Mesendoderm (in vitro differentiated cells): Measurements from ENCODE around the gene PRR23C.

ENCODE experiments used
- DNase-seq: peaks from one replicate; pipeline ENCODE4 v3.0.0; 2013
- H2AK5ac ChIP-seq: 2 replicates; pipeline ENCODE4 v1.6.1; 2013; ENCODE audit warnings: low read length, inconsistent platforms
- H2BK120ac ChIP-seq: 2 replicates; pipeline ENCODE4 v1.6.1; 2013; ENCODE audit warnings: low read depth, mild to moderate bottlenecking, low read length, moderate library complexity, mixed read lengths
- H2BK15ac ChIP-seq: replicated peaks from 2 replicates; pipeline ENCODE4 v1.6.1; 2013; ENCODE audit warnings: low read depth, mild to moderate bottlenecking, moderate library complexity
- H2BK5ac ChIP-seq: 2 replicates; pipeline ENCODE4 v1.6.1; 2013; ENCODE audit warnings: low read length, inconsistent platforms
- H3K18ac ChIP-seq: 2 replicates; pipeline ENCODE4 v1.6.1; 2013; ENCODE audit warnings: mild to moderate bottlenecking, low read length, mixed read lengths
- H3K23ac ChIP-seq: one replicate; pipeline ENCODE4 v1.6.1; 2013; ENCODE audit warnings: low read length
- H3K27ac ChIP-seq: 2 replicates; pipeline ENCODE4 v1.5.1; 2013; ENCODE audit warnings: low read depth, mild to moderate bottlenecking, inconsistent platforms, low read length, moderate library complexity
- H3K27me3 ChIP-seq: 2 replicates; pipeline ENCODE4 v1.6.1; 2013; ENCODE audit warnings: low read length, control low read depth, mild to moderate bottlenecking, inconsistent platforms; ENCODE audit not compliant: insufficient read depth, poor library complexity
- H3K36me3 ChIP-seq: 2 replicates; pipeline ENCODE4 v1.6.1; 2013; ENCODE audit warnings: low read length, inconsistent platforms; ENCODE audit not compliant: control insufficient read depth, insufficient read depth
- H3K4ac ChIP-seq: one replicate; pipeline ENCODE4 v1.6.1; 2013; ENCODE audit warnings: low read depth, mild to moderate bottlenecking, low read length, moderate library complexity
- H3K4me1 ChIP-seq: 2 replicates; pipeline ENCODE4 v1.6.1; 2013; ENCODE audit warnings: low read depth, low read length, inconsistent platforms; ENCODE audit not compliant: control insufficient read depth
- H3K4me2 ChIP-seq: 2 replicates; pipeline ENCODE4 v1.6.1; 2013; ENCODE audit warnings: low read length
- H3K4me3 ChIP-seq: 2 replicates; pipeline ENCODE4 v1.5.1; 2013; ENCODE audit warnings: mild to moderate bottlenecking, low read length
- H3K56ac ChIP-seq: one replicate; pipeline ENCODE4 v1.6.1; 2013; ENCODE audit warnings: low read length
- H3K79me1 ChIP-seq: 2 replicates; pipeline ENCODE4 v1.6.1; 2013; ENCODE audit warnings: low read length, inconsistent platforms
- H3K79me2 ChIP-seq: 2 replicates; pipeline ENCODE4 v1.6.1; 2013; ENCODE audit warnings: mild to moderate bottlenecking, low read length; ENCODE audit not compliant: control insufficient read depth, insufficient read depth
- H3K9ac ChIP-seq: 2 replicates; pipeline ENCODE4 v1.6.1; 2013; ENCODE audit warnings: low read length, inconsistent platforms
- H4K5ac ChIP-seq: one replicate; pipeline ENCODE4 v1.6.1; 2013; ENCODE audit warnings: low read length
- H4K8ac ChIP-seq: one replicate; pipeline ENCODE4 v1.6.1; 2013; ENCODE audit warnings: low read depth, mild to moderate bottlenecking, control low read depth, low read length, moderate library complexity
- WGBS: extraction: QIAGEN DNeasy Blood & Tissue Kit; methylation state at CpG from one replicate; pipeline ENCODE4 v1.1.7; 2013; ENCODE audit warnings: low lambda C conversion rate, missing lambda C conversion rate; ENCODE audit not compliant: insufficient coverage; ENCODE audit errors: extremely low coverage; 5-methylcytosine and 5-hydroxymethylcytosine counted together

PRR23C gene

DNA sequence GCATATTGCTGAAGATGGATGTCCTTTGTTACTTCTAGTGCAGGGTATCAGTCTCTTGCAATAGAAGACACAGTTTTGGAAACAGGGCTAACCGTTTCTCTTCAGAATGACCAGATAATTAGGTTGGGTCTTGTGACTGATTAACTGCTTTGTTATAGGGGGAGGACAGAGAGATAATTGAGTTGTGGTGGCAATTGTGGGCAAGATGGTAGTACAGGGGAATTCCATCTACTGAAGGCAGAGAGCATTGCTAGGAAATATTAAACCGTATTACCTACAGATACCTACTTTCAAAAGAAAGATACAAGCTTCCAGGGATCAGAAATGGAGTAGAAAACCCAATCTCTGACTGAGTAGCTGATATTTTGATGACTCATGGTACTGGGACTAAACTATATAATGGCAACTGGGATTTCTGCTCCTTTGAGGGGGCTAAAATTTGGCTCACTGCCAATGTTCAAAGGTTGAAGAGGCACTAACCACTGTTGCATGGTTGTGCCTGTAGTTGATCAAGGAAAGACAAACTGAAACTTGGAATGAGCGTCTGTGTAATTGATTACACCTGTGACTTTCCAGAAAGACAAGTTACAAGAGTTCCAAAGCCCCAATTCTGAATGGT, 28.2 kb downstream of the PRR23C start:
- Histone ChIP-seq H2AK5ac (no peak overlapping the region), H3K18ac (no peak overlapping the region), H3K79me2 (no peaks in the 10 kb centered on the region), H3K4me2 (no peak overlapping the region), H3K4me3 (no peak overlapping the region), H3K56ac (no peak overlapping the region), H3K79me1 (no peaks in the 10 kb centered on the region), H3K23ac (no peak overlapping the region), H2BK120ac (no peak overlapping the region), H2BK15ac (no peak overlapping the region), H3K36me3 (no peaks in the 10 kb centered on the region), H4K8ac (no peak overlapping the region), H4K5ac (no peak overlapping the region), H2BK5ac (no peak overlapping the region), H3K27ac (no peak overlapping the region), H3K4me1 (no peaks in the 10 kb centered on the region), H3K27me3 (no peaks in the 10 kb centered on the region), H3K4ac (no peak overlapping the region), H3K9ac (no peak overlapping the region)
- WGBS, result no CpG with 5 or more reads among the region's 3 CpGs
- DNase-seq, result no peak

DNA sequence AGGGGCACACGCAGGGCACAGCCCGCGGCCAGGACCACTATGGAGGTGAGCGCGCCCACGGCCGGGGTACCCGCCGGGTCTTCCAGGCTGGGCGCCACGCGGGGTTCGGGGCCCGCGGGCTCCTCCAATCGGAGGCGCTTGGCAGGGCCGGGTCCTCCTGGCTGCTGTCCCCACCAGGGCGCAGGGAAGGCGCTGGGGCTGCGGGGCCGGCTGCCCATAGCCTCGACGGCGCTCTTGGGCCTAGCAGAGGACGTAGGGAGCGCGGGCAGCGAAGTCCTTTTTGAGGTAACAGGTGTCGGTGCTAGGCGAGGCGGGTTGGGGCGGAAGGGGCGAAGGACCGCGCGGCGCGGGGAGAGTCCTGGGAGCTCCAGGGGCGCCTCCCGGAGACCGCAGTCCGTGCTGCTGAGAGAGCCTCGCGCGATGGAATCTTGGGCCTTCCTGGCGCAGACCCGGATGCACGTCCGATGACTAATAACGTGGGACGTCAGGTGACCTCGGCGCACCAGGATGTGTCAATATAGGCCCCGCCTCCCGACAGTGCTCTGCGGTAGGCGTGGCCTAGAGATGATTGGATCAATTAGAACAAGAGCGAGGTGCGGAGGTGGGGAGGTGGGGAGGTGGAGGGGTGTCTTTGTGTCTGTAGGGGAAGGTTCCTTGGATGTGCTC, 38.5 kb downstream of the PRR23C start, which contains the start of gene PRR23A:
TSS of gene PRR23A (minus strand) at position 218 of the 666 bp plus-strand sequence. CDS start at position 218, 0 bp downstream.
- no peak within 1 kb of the TSS for H3K4me3 ChIP-seq
- no peak within 1 kb of the TSS for H2AK5ac ChIP-seq
- WGBS, result no CpG with 5 or more reads among the region's 60 CpGs
- no peak within 1 kb of the TSS for H4K8ac ChIP-seq
- H3K36me3 ChIP-seq, result no peaks in the 10 kb centered on the region
- DNase-seq, result no peak
- H4K5ac ChIP-seq, result no peak within 1 kb of the TSS
- H3K4ac ChIP-seq, result no peak within 1 kb of the TSS
- H2BK120ac ChIP-seq, result no peak within 1 kb of the TSS
- no peak within 1 kb of the TSS for H3K56ac ChIP-seq
- no peaks in the 10 kb centered on the region for H3K27me3 ChIP-seq
- no peak within 1 kb of the TSS for H3K4me2 ChIP-seq
- no peak within 1 kb of the TSS for H3K9ac ChIP-seq
- H2BK5ac ChIP-seq, result no peak within 1 kb of the TSS
- H2BK15ac ChIP-seq, result no peak within 1 kb of the TSS
- H3K79me1 ChIP-seq, result no peaks in the 10 kb centered on the region
- no peak within 1 kb of the TSS for H3K18ac ChIP-seq
- no peak within 1 kb of the TSS for H3K27ac ChIP-seq
- no peaks in the 10 kb centered on the region for H3K79me2 ChIP-seq
- no peak within 1 kb of the TSS for H3K23ac ChIP-seq
- no peaks in the 10 kb centered on the region for H3K4me1 ChIP-seq

- no peaks in the 10 kb centered on the region for H3K27me3 ChIP-seq
- H3K36me3 ChIP-seq, result no peaks in the 10 kb centered on the region
- no peak overlapping the region for H3K18ac ChIP-seq
- no peaks in the 10 kb centered on the region for H3K4me1 ChIP-seq
- H3K4ac ChIP-seq, result no peak overlapping the region
- H3K56ac ChIP-seq, result no peak overlapping the region
- H2BK120ac ChIP-seq, result no peak overlapping the region
- no peaks in the 10 kb centered on the region for H3K79me2 ChIP-seq
- H2BK15ac ChIP-seq, result no peak overlapping the region
- H2AK5ac ChIP-seq, result no peak overlapping the region
- H3K27ac ChIP-seq, result no peak overlapping the region
- H3K4me2 ChIP-seq, result no peak overlapping the region
- no peak overlapping the region for H4K8ac ChIP-seq
- H2BK5ac ChIP-seq, result no peak overlapping the region
- no peak overlapping the region for H4K5ac ChIP-seq
- H3K79me1 ChIP-seq, result no peaks in the 10 kb centered on the region
- H3K23ac ChIP-seq, result no peak overlapping the region
- H3K4me3 ChIP-seq, result no peak overlapping the region
- no CpG with 5 or more reads among the region's 45 CpGs for WGBS
- DNase-seq, result no peak
- H3K9ac ChIP-seq, result no peak overlapping the region
Observed at GRCh38 chr3:139005356-139005993, 39.2 kb downstream of the PRR23C start.

DNA sequence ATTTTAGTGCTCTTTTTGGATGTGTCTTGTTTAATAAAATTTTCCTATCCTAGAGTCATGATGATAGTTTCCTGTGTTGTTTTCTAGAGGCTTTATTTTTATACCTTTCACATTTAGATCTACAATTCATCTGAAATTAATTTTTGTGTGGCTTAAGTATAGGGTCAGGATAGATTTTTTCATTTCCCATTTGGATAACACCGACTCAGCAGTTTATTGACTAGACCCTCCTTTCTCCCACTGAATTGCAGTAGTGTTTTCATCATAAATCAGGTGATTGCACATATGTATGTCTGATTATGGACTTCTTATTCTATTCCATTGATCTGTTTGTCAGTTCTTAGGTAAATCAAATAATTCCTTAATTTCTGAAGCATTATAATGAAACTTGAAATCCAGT, 49.0 kb downstream of the PRR23C start:
- Histone ChIP-seq H3K79me1 (no peaks in the 10 kb centered on the region), H3K79me2 (no peaks in the 10 kb centered on the region), H4K5ac (no peak overlapping the region), H2BK15ac (no peak overlapping the region), H3K36me3 (no peaks in the 10 kb centered on the region), H3K23ac (no peak overlapping the region), H3K9ac (no peak overlapping the region), H3K4ac (no peak overlapping the region), H3K18ac (no peak overlapping the region), H3K4me3 (no peak overlapping the region), H3K4me1 (no peaks in the 10 kb centered on the region), H2BK5ac (no peak overlapping the region), H2BK120ac (no peak overlapping the region), H3K27me3 (no peaks in the 10 kb centered on the region), H4K8ac (no peak overlapping the region), H3K27ac (no peak overlapping the region), H2AK5ac (no peak overlapping the region), H3K4me2 (no peak overlapping the region), H3K56ac (no peak overlapping the region)
- no CpG with 5 or more reads among the region's 1 CpG for WGBS
- no peak for DNase-seq
